GM18520 (cell line): Measurements from ENCODE around the gene NELFB.
A peak's percentile ranks its signal among the peaks of the same experiment; 100 is the strongest.

Experiments used
- ATAC-seq: cut with Tn5 transposase; IDR thresholded peaks from one replicate; pipeline ENCODE4 v1.9.1; 2021; ENCODE audit not compliant: unreplicated experiment

NELFB gene

GRCh38 chr9:137254624-137255447, at the start of gene NELFB:
TSS of gene NELFB (plus strand) at chr9:137255327.
- ATAC-seq = peak; percentile 69

GRCh38 chr9:137206602-137207001, 48.5 kb upstream of the NELFB start:
- ATAC-seq = no peak

- ATAC-seq = no peak
Observed at GRCh38 chr9:137211532-137211931, 43.6 kb upstream of the NELFB start.

GRCh38 chr9:137212520-137212919, 42.6 kb upstream of the NELFB start:
- ATAC-seq = no peak

GRCh38 chr9:137213160-137214060, 41.7 kb upstream of the NELFB start:
- ATAC-seq = no peak

GRCh38 chr9:137214620-137215019, 40.5 kb upstream of the NELFB start:
- ATAC-seq = no peak

GRCh38 chr9:137215196-137215986, 39.7 kb upstream of the NELFB start:
- no peak for ATAC-seq

GRCh38 chr9:137216188-137216965, 38.8 kb upstream of the NELFB start:
- ATAC-seq = no peak

GRCh38 chr9:137217276-137218211, 37.6 kb upstream of the NELFB start:
- ATAC-seq = no peak

- no peak for ATAC-seq
Observed at GRCh38 chr9:137218212-137218753, 36.8 kb upstream of the NELFB start.

GRCh38 chr9:137218754-137219271, 36.3 kb upstream of the NELFB start:
- ATAC-seq = no peak

GRCh38 chr9:137219757-137220316, 35.3 kb upstream of the NELFB start:
- no peak for ATAC-seq

- ATAC-seq = no peak
Observed at GRCh38 chr9:137220317-137221094, 34.6 kb upstream of the NELFB start.

GRCh38 chr9:137221095-137221505, 34.0 kb upstream of the NELFB start:
- ATAC-seq = no peak

- ATAC-seq = no peak
Observed at GRCh38 chr9:137221506-137222111, 33.5 kb upstream of the NELFB start.

- no peak for ATAC-seq
Observed at GRCh38 chr9:137222190-137223077, 32.7 kb upstream of the NELFB start, which contains the start of gene RNF208. TSS of gene RNF208 (minus strand) at chr9:137222240. CDS start at chr9:137221212, 1,028 bp downstream.
